H9 (cell line): ENCODE results near the gene ENKD1. TPM values are rescaled to one million over a fixed set of nuclear protein-coding genes. Genes with fewer than 3 reads are reported as not detected.

ENCODE experiments used
- DNase-seq: peaks from one replicate; pipeline ENCODE4 v3.0.0-alpha.2; 2017
- H2AFZ ChIP-seq: one replicate; pipeline ENCODE4 v1.6.1; 2013; ENCODE audit warnings: mild to moderate bottlenecking, low read length, control low read depth, moderate library complexity
- H2AK5ac ChIP-seq: 2 replicates; pipeline ENCODE4 v1.6.1; 2013; ENCODE audit warnings: low read length, control low read depth, mixed read lengths; ENCODE audit not compliant: insufficient read length
- H2BK120ac ChIP-seq: one replicate; pipeline ENCODE4 v1.6.1; 2013; ENCODE audit warnings: low read depth, mild to moderate bottlenecking, low read length, control low read depth, inconsistent platforms; ENCODE audit not compliant: poor library complexity, severe bottlenecking
- H2BK12ac ChIP-seq: 2 replicates; pipeline ENCODE4 v1.6.1; 2013; ENCODE audit warnings: low read length, control low read depth, mixed read lengths, low read depth; ENCODE audit not compliant: insufficient read length
- H2BK15ac ChIP-seq: 2 replicates; pipeline ENCODE4 v1.6.1; 2013; ENCODE audit warnings: low read depth, low read length, control low read depth
- H2BK20ac ChIP-seq: one replicate; pipeline ENCODE4 v1.6.1; 2013; ENCODE audit warnings: low read depth, mild to moderate bottlenecking, low read length, control low read depth, inconsistent platforms; ENCODE audit not compliant: poor library complexity, severe bottlenecking
- H2BK5ac ChIP-seq: 2 replicates; pipeline ENCODE4 v1.6.1; 2013; ENCODE audit warnings: low read length, control low read depth, mixed read lengths; ENCODE audit not compliant: insufficient read length
- H3K14ac ChIP-seq: 2 replicates; pipeline ENCODE4 v1.6.1; 2013; ENCODE audit warnings: low read length, control low read depth; ENCODE audit not compliant: insufficient read depth
- H3K18ac ChIP-seq: 2 replicates; pipeline ENCODE4 v1.6.1; 2013; ENCODE audit warnings: low read depth, mild to moderate bottlenecking, mixed read lengths, low read length, control low read depth; ENCODE audit not compliant: insufficient read length
- H3K23ac ChIP-seq: 2 replicates; pipeline ENCODE4 v1.6.1; 2013; ENCODE audit warnings: low read length, control low read depth, mixed read lengths, low read depth; ENCODE audit not compliant: insufficient read length
- H3K23me2 ChIP-seq: 2 replicates; pipeline ENCODE4 v1.6.1; 2013; ENCODE audit warnings: low read depth, mild to moderate bottlenecking, mixed read lengths, low read length, control low read depth; ENCODE audit not compliant: insufficient read length, poor library complexity, severe bottlenecking
- H3K27ac ChIP-seq: 2 replicates; pipeline ENCODE4 v1.5.1; 2013; ENCODE audit warnings: low read length, control low read depth, mixed read lengths, low read depth; ENCODE audit not compliant: insufficient read length
- H3K27me3 ChIP-seq: 2 replicates; pipeline ENCODE4 v1.6.1; 2013; ENCODE audit warnings: low read length, control low read depth, inconsistent platforms; ENCODE audit not compliant: insufficient read depth
- H3K4ac ChIP-seq: 2 replicates; pipeline ENCODE4 v1.6.1; 2013; ENCODE audit warnings: low read depth, mild to moderate bottlenecking, control low read depth, inconsistent platforms, low read length, moderate library complexity
- H3K4me1 ChIP-seq: 2 replicates; pipeline ENCODE4 v1.6.1; 2013; ENCODE audit warnings: low read length, control low read depth, inconsistent platforms; ENCODE audit not compliant: insufficient read depth
- H3K4me2 ChIP-seq: 2 replicates; pipeline ENCODE4 v1.6.1; 2013; ENCODE audit warnings: low read length, control low read depth, mixed read lengths; ENCODE audit not compliant: insufficient read length, insufficient read depth
- H3K56ac ChIP-seq: 2 replicates; pipeline ENCODE4 v1.6.1; 2013; ENCODE audit warnings: low read depth, mild to moderate bottlenecking, mixed read lengths, low read length, control low read depth; ENCODE audit not compliant: insufficient read length
- H3K79me1 ChIP-seq: 2 replicates; pipeline ENCODE4 v1.6.1; 2013; ENCODE audit warnings: low read depth, mild to moderate bottlenecking, moderate library complexity, low read length, control low read depth, inconsistent platforms; ENCODE audit not compliant: insufficient read depth, poor library complexity, severe bottlenecking
- H3K79me2 ChIP-seq: 2 replicates; pipeline ENCODE4 v1.6.1; 2013; ENCODE audit warnings: low read length, control low read depth, inconsistent platforms; ENCODE audit not compliant: insufficient read depth
- H3K9ac ChIP-seq: 2 replicates; pipeline ENCODE4 v1.6.1; 2013; ENCODE audit warnings: low read length, control low read depth, mixed read lengths; ENCODE audit not compliant: insufficient read length; ENCODE audit errors: extremely low read depth
- H3K9me3 ChIP-seq: one replicate; pipeline ENCODE4 v1.6.1; 2013; ENCODE audit warnings: low read depth, low read length, inconsistent platforms; ENCODE audit not compliant: control insufficient read depth
- H3T11ph ChIP-seq: one replicate; pipeline ENCODE4 v1.6.1; 2013; ENCODE audit warnings: mild to moderate bottlenecking, low read length, control low read depth, inconsistent platforms
- H4K20me1 ChIP-seq: one replicate; pipeline ENCODE4 v1.6.1; 2013; ENCODE audit not compliant: control insufficient read depth, insufficient read length, insufficient read depth
- H4K5ac ChIP-seq: 2 replicates; pipeline ENCODE4 v1.6.1; 2013; ENCODE audit warnings: low read depth, mild to moderate bottlenecking, mixed read lengths, low read length, control low read depth; ENCODE audit not compliant: insufficient read length
- H4K8ac ChIP-seq: replicated peaks from 2 replicates; pipeline ENCODE4 v1.6.1; 2013; ENCODE audit warnings: low read length, control low read depth, mixed read lengths, low read depth; ENCODE audit not compliant: insufficient read length
- H4K91ac ChIP-seq: 2 replicates; pipeline ENCODE4 v1.6.1; 2013; ENCODE audit warnings: low read depth, mild to moderate bottlenecking, moderate library complexity, mixed read lengths, low read length, control low read depth; ENCODE audit not compliant: insufficient read length
- H3K27ac Mint-ChIP-seq, 3 experiments: 2 replicates in 2 of 3; 3 replicates in 1 of 3; pipeline ENCODE4 v1.8.0; 2020 to 2021; ENCODE audit warnings: mixed read lengths in 3 of 3, mild to moderate bottlenecking in 1 of 3, moderate library complexity in 1 of 3
- H3K27me3 Mint-ChIP-seq: 2 replicates; pipeline ENCODE4 v1.8.0; 2021; ENCODE audit warnings: low read depth, mild to moderate bottlenecking, moderate library complexity, mixed read lengths
- H3K36me3 Mint-ChIP-seq, 3 experiments: 2 replicates in 2 of 3; 3 replicates in 1 of 3; pipeline ENCODE4 v1.8.0; 2020 to 2021; ENCODE audit warnings: low read depth in 3 of 3, mixed read lengths in 3 of 3; ENCODE audit not compliant: insufficient read depth in 1 of 3
- H3K4me1 Mint-ChIP-seq, 2 experiments: 2 replicates each; pipeline ENCODE4 v1.8.0; 2020; ENCODE audit warnings: mixed read lengths in 2 of 2
- H3K4me3 Mint-ChIP-seq, 2 experiments: 2 replicates in 1 of 2; 3 replicates in 1 of 2; pipeline ENCODE4 v1.8.0; 2020 to 2021; ENCODE audit warnings: mild to moderate bottlenecking in 2 of 2, mixed read lengths in 2 of 2, moderate library complexity in 1 of 2
- H3K9me3 Mint-ChIP-seq, 2 experiments: 2 replicates in 1 of 2; 3 replicates in 1 of 2; pipeline ENCODE4 v1.8.0; 2020; ENCODE audit warnings: mild to moderate bottlenecking in 2 of 2, mixed read lengths in 2 of 2, moderate library complexity in 1 of 2
- CTCF ChIP-seq: fragments of 200-600 bp; sonication (generic); conservative IDR thresholded peaks from 3 replicates; pipeline ENCODE4 v1.8.0; 2021; ENCODE audit warnings: antibody characterized with exemption, mild to moderate bottlenecking
- total RNA-seq: library from RNA; stranded (reverse); gene quantifications from 2 replicates; pipeline ENCODE4 v1.2.1, GENCODE V29; 2021

The ENKD1 gene
- total RNA-seq, 1 experiment from 2014 or later, result 9.5 TPM

GRCh38 chr16:67662653-67663010 is 3.9 kb downstream of the ENKD1 start:
- Histone ChIP-seq H3K27me3 (no peaks in the 10 kb centered on the region), H3K27ac (no peak overlapping the region), H2AK5ac (no peak overlapping the region), H3K56ac (no peak overlapping the region), H3K18ac (no peak overlapping the region), H4K20me1 (no peaks in the 10 kb centered on the region), H3K9me3 (no peaks in the 10 kb centered on the region), H4K91ac (no peak overlapping the region), H3K79me1 (no peaks in the 10 kb centered on the region), H2AFZ (no peak overlapping the region), H3K23ac (no peak overlapping the region), H2BK15ac (no peak overlapping the region), H3K79me2 (no peaks in the 10 kb centered on the region), H3K4ac (no peak overlapping the region), H2BK120ac (no peak overlapping the region), H2BK20ac (no peak overlapping the region), H4K8ac (no peak overlapping the region), H3K4me1 (no peaks in the 10 kb centered on the region), H4K5ac (no peak overlapping the region), H3K14ac (no peak overlapping the region), H3T11ph (no peak overlapping the region), H3K9ac (no peak overlapping the region), H2BK12ac (no peak overlapping the region), H2BK5ac (no peak overlapping the region), H3K4me2 (no peak overlapping the region), H3K23me2 (peaks cover 15% of the 10 kb centered on the region)
- no peak for TF ChIP-seq CTCF
- H3K9me3 Mint-ChIP-seq, result no peaks in the 10 kb centered on the region
- peaks cover 16 to 34% of the 10 kb centered on the region in 2 experiments for H3K4me1 Mint-ChIP-seq
- H3K4me3 Mint-ChIP-seq, result no peak overlapping the region; a peak in 1 of 5 replicates
- no peak overlapping the region for H3K27ac Mint-ChIP-seq
- DNase-seq, result no peak
- peaks cover 4% of the 10 kb centered on the region for H3K27me3 Mint-ChIP-seq
- H3K36me3 Mint-ChIP-seq, result peaks cover 7 to 14% (median 8%) of the 10 kb centered on the region in 3 experiments; a peak in 5 of 7 replicates
